Stimulated activated naive B cell treated with anti-CD40 and anti-IgM and Interleukin-4, amounts not matched to agents 10 μg/mL and 1 μg/mL and 100 μg/mL, for 72 hours (primary cell): Measurements from ENCODE around the gene TSHZ2.

Experiments
- ATAC-seq, 2 donors: fragments of 150-1000 bp; cut with Tn5 transposase; replicated peaks; 2 replicates each; pipeline ENCODE4 v1.10.0; 2021; ENCODE audit warnings: moderate library complexity in 1 of 2
- DNase-seq: peaks from one replicate; pipeline ENCODE4 v3.0.0; 2021
- H3K27ac Mint-ChIP-seq: one replicate; pipeline ENCODE4 v1.8.0; 2022; ENCODE audit warnings: mild to moderate bottlenecking, mixed read lengths
- H3K27me3 Mint-ChIP-seq, 2 donors: one replicate each; pipeline ENCODE4 v1.8.0; 2022; ENCODE audit warnings: mixed read lengths in 2 of 2
- H3K36me3 Mint-ChIP-seq, 2 donors: one replicate each; pipeline ENCODE4 v1.8.0; 2022; ENCODE audit warnings: mixed read lengths in 2 of 2, mild to moderate bottlenecking in 1 of 2
- H3K4me1 Mint-ChIP-seq, 2 donors: one replicate each; pipeline ENCODE4 v1.8.0; 2022; ENCODE audit warnings: mixed read lengths in 2 of 2, mild to moderate bottlenecking in 1 of 2
- H3K4me3 Mint-ChIP-seq, 2 donors: one replicate each; pipeline ENCODE4 v1.8.0; 2022; ENCODE audit warnings: mild to moderate bottlenecking in 2 of 2, mixed read lengths in 2 of 2, moderate library complexity in 1 of 2
- H3K9me3 Mint-ChIP-seq, 2 donors: one replicate each; pipeline ENCODE4 v1.8.0; 2022; ENCODE audit warnings: mixed read lengths in 2 of 2, mild to moderate bottlenecking in 1 of 2

The TSHZ2 gene

GRCh38 chr20:53389516-53390300 is 417.6 kb downstream of the TSHZ2 start:
- no peak overlapping the region for H3K4me3 Mint-ChIP-seq
- H3K9me3 Mint-ChIP-seq, result no peaks in the 10 kb centered on the region
- DNase-seq (no peak), ATAC-seq (no peak)
- no peaks in the 10 kb centered on the region for H3K36me3 Mint-ChIP-seq
- H3K27ac Mint-ChIP-seq, result no peak overlapping the region
- H3K27me3 Mint-ChIP-seq, result peaks cover 8 to 12% of the 10 kb centered on the region in 2 donors
- H3K4me1 Mint-ChIP-seq, result no peaks in the 10 kb centered on the region

- no peaks in the 10 kb centered on the region for H3K36me3 Mint-ChIP-seq
- peaks cover 19% of the 10 kb centered on the region in 2 donors for H3K27me3 Mint-ChIP-seq
- ATAC-seq (no peak), DNase-seq (no peak)
- no peak overlapping the region for H3K27ac Mint-ChIP-seq
- H3K4me1 Mint-ChIP-seq, result no peaks in the 10 kb centered on the region
- H3K9me3 Mint-ChIP-seq, result no peaks in the 10 kb centered on the region
- H3K4me3 Mint-ChIP-seq, result no peak overlapping the region
These were observed 418.6 kb downstream of the TSHZ2 start for GRCh38 chr20:53390770-53391169.

GRCh38 chr20:53394433-53394832 is 422.3 kb downstream of the TSHZ2 start:
- Mint-ChIP-seq H3K27ac (no peak overlapping the region), H3K9me3 (no peaks in the 10 kb centered on the region), H3K27me3 (peaks cover 19 to 20% of the 10 kb centered on the region in 2 donors), H3K4me3 (no peak overlapping the region), H3K4me1 (no peaks in the 10 kb centered on the region), H3K36me3 (no peaks in the 10 kb centered on the region)
- no peak for ATAC-seq
- DNase-seq, result no peak

- Mint-ChIP-seq H3K27ac (no peak overlapping the region), H3K4me1 (no peaks in the 10 kb centered on the region), H3K9me3 (no peaks in the 10 kb centered on the region), H3K4me3 (no peak overlapping the region), H3K36me3 (no peaks in the 10 kb centered on the region), H3K27me3 (peaks cover 19 to 20% of the 10 kb centered on the region in 2 donors)
- no peak for DNase-seq
- no peak for ATAC-seq
These were observed 423.2 kb downstream of the TSHZ2 start for GRCh38 chr20:53395188-53395923.

- H3K4me1 Mint-ChIP-seq, result no peaks in the 10 kb centered on the region
- no peaks in the 10 kb centered on the region for H3K36me3 Mint-ChIP-seq
- H3K27ac Mint-ChIP-seq, result no peak overlapping the region
- H3K4me3 Mint-ChIP-seq, result no peak overlapping the region
- DNase-seq, result no peak
- ATAC-seq, result no peak
- peaks cover 2 to 14% of the 10 kb centered on the region in 2 donors for H3K9me3 Mint-ChIP-seq
- H3K27me3 Mint-ChIP-seq, result peaks cover 14 to 19% of the 10 kb centered on the region in 2 donors
These were observed 426.9 kb downstream of the TSHZ2 start for GRCh38 chr20:53399083-53399482.

GRCh38 chr20:53399592-53400335 is 427.6 kb downstream of the TSHZ2 start:
- Mint-ChIP-seq H3K4me3 (no peak overlapping the region), H3K36me3 (no peaks in the 10 kb centered on the region), H3K27ac (no peak overlapping the region), H3K27me3 (peaks cover 15 to 17% of the 10 kb centered on the region in 2 donors), H3K4me1 (no peaks in the 10 kb centered on the region), H3K9me3 (peaks cover 2 to 14% of the 10 kb centered on the region in 2 donors)
- ATAC-seq (peak in 1 of 2 donors; percentile 23), DNase-seq (no peak)

GRCh38 chr20:53402233-53403005 is 430.3 kb downstream of the TSHZ2 start:
- Mint-ChIP-seq H3K27me3 (peaks cover 16 to 27% of the 10 kb centered on the region in 2 donors), H3K9me3 (peaks cover 2 to 14% of the 10 kb centered on the region in 2 donors), H3K4me3 (no peak overlapping the region), H3K4me1 (no peaks in the 10 kb centered on the region), H3K36me3 (no peaks in the 10 kb centered on the region), H3K27ac (no peak overlapping the region)
- ATAC-seq, result no peak
- no peak for DNase-seq

GRCh38 chr20:53403029-53403428 is 430.9 kb downstream of the TSHZ2 start:
- Mint-ChIP-seq H3K9me3 (peaks cover 2 to 14% of the 10 kb centered on the region in 2 donors), H3K36me3 (no peaks in the 10 kb centered on the region), H3K27ac (no peak overlapping the region), H3K4me1 (no peaks in the 10 kb centered on the region), H3K4me3 (no peak overlapping the region), H3K27me3 (peaks cover 18 to 29% of the 10 kb centered on the region in 2 donors)
- ATAC-seq, result no peak
- DNase-seq, result no peak

GRCh38 chr20:53405139-53405538 is 433.0 kb downstream of the TSHZ2 start:
- Mint-ChIP-seq H3K36me3 (no peaks in the 10 kb centered on the region), H3K27ac (no peak overlapping the region), H3K9me3 (peaks cover 2 to 14% of the 10 kb centered on the region in 2 donors), H3K4me3 (no peak overlapping the region), H3K4me1 (no peaks in the 10 kb centered on the region), H3K27me3 (peaks cover 20 to 33% of the 10 kb centered on the region in 2 donors)
- DNase-seq (no peak), ATAC-seq (no peak)

GRCh38 chr20:53406580-53406979 is 434.4 kb downstream of the TSHZ2 start:
- Mint-ChIP-seq H3K4me1 (no peaks in the 10 kb centered on the region), H3K36me3 (no peaks in the 10 kb centered on the region), H3K27me3 (peaks cover 20 to 33% of the 10 kb centered on the region in 2 donors), H3K27ac (no peak overlapping the region), H3K4me3 (no peak overlapping the region), H3K9me3 (peaks cover 2 to 8% of the 10 kb centered on the region in 2 donors)
- no peak for ATAC-seq
- no peak for DNase-seq

GRCh38 chr20:53408691-53409446 is 436.7 kb downstream of the TSHZ2 start:
- Mint-ChIP-seq H3K4me3 (no peak overlapping the region), H3K4me1 (peaks cover 4 to 8% of the 10 kb centered on the region in 2 donors), H3K27ac (no peak overlapping the region), H3K36me3 (no peaks in the 10 kb centered on the region), H3K9me3 (no peaks in the 10 kb centered on the region), H3K27me3 (peaks cover 17 to 33% of the 10 kb centered on the region in 2 donors)
- DNase-seq, result no peak
- no peak for ATAC-seq

GRCh38 chr20:53409447-53409717 is 437.2 kb downstream of the TSHZ2 start:
- H3K27me3 Mint-ChIP-seq, result peaks cover 17 to 30% of the 10 kb centered on the region in 2 donors
- no peaks in the 10 kb centered on the region for H3K9me3 Mint-ChIP-seq
- H3K27ac Mint-ChIP-seq, result no peak overlapping the region
- no peaks in the 10 kb centered on the region for H3K36me3 Mint-ChIP-seq
- ATAC-seq (no peak), DNase-seq (no peak)
- no peak overlapping the region for H3K4me3 Mint-ChIP-seq
- peaks cover 4 to 8% of the 10 kb centered on the region in 2 donors for H3K4me1 Mint-ChIP-seq

- Mint-ChIP-seq H3K27ac (no peak overlapping the region), H3K36me3 (no peaks in the 10 kb centered on the region), H3K4me1 (peaks cover 4 to 8% of the 10 kb centered on the region in 2 donors), H3K9me3 (no peaks in the 10 kb centered on the region), H3K4me3 (no peak overlapping the region), H3K27me3 (peaks cover 17 to 22% of the 10 kb centered on the region in 2 donors)
- ATAC-seq (no peak), DNase-seq (no peak)
These were observed 439.0 kb downstream of the TSHZ2 start for GRCh38 chr20:53411129-53411528.
